Activated CD4-positive, alpha-beta T cell treated with anti-CD3 and anti-CD28 coated beads for 24 hours (primary cell): ENCODE data around the gene ANKRD13D.
A peak's percentile ranks its signal among the peaks of the same experiment; 100 is the strongest.

Source experiments
- DNase-seq, 2 donors: peaks; one replicate each; pipeline ENCODE4 v3.0.0-alpha.2; 2020; ENCODE audit warnings: low read depth in 2 of 2

The ANKRD13D gene

DNA sequence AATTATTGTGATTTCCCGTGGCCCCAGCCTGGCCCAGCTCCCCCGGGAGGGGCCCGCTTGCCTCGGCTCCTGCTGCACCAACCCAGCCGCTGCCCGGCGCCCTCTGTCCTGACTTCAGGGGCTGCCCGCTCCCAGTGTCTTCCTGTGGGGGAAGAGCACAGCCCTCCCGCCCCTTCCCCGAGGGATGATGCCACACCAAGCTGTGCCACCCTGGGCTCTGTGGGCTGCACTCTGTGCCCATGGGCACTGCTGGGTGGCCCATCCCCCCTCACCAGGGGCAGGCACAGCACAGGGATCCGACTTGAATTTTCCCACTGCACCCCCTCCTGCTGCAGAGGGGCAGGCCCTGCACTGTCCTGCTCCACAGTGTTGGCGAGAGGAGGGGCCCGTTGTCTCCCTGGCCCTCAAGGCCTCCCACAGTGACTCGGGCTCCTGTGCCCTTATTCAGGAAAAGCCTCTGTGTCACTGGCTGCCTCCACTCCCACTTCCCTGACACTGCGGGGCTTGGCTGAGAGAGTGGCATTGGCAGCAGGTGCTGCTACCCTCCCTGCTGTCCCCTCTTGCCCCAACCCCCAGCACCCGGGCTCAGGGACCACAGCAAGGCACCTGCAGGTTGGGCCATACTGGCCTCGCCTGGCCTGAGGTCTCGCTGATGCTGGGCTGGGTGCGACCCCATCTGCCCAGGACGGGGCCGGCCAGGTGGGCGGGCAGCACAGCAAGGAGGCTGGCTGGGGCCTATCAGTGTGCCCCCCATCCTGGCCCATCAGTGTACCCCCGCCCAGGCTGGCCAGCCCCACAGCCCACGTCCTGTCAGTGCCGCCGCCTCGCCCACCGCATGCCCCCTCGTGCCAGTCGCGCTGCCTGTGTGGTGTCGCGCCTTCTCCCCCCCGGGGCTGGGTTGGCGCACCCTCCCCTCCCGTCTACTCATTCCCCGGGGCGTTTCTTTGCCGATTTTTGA, 3.3 kb upstream of the ANKRD13D start:
- no peak for DNase-seq

- no peak for DNase-seq
These were observed 2.3 kb upstream of the ANKRD13D start for GRCh38 chr11:67286621-67287333.

DNA sequence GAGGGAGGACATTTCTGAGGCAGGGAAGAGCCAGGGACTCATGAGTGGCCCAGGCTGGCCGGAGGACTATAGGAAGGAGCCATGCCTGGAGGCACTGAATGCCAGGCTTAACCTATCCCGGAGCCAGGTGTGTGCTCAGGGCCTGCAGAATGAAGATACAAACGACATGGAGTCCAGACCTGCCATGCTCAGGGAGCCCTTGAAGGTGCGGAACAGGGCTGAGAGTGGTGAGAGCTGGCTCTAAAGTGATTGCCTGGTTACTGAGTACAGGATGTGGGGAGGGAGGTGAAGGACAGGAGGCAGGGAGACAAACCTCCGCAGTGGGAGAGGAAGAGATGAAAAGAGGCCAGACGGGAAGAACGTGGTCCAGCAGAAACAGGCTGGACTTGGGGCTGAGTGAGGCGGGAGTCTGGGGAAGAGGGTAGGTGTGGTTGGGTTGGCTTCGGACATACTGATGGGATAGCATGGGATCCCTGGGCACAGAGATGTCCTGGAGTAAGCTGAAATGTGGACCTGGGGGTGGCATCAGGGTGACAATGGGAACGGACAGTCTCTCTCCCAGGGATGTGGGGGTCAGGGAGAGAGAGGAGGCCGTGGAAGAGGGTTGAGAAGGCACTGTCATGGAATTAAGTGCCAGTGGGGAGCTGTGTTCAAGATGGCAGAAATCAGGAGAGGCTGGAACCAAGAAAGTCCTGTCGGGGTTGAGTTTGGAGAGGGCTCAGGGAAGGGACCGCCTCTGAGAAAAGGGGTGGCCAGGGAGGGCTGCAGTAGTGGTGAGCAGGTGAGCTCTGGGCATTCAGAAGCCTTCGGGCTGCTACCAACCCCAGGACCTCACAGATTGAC, 1.5 kb upstream of the ANKRD13D start:
- DNase-seq, result no peak

GRCh38 chr11:67288198-67288451, 978 bp upstream of the ANKRD13D start:
- DNase-seq, result no peak

DNA sequence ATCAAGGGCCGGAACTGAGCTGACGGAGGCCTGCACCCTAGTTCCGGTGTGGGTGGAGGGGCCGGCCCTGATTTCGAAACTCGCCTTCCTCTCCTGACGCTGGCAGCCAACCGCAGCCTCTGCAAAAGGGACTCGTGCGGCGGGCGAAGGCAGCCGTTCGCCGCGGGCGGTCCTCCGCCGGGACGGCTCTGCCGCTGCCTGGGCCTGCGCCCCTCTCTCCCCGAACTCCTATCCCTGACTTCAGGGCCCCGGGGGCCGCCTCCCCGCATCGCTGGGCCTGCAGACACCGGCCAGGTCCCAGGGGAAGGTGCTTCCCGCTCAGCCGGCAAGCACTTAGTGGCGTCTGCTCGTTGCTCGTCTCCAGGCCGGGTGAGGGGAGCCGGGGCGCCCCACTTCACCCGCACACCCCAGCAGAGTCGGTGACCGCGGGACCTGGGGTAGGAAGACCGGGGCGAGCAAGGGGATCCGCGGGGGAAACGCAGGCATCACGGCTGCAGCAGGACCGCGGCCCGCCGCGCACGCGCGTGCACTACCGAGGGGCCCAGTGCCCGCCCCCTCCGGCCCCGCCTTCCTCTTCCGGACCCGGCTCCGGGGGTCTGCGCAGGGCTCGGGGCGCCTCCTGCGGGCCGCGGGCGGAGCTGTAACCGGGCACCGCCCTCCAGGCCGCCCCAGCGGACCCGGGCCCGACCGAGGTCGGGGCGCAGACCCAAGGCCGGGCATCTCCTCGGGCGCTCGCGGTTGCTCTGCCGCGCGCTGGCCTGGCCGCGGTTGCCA, 464 bp upstream of the ANKRD13D start:
- DNase-seq, result peak; percentile 79 to 81

DNA sequence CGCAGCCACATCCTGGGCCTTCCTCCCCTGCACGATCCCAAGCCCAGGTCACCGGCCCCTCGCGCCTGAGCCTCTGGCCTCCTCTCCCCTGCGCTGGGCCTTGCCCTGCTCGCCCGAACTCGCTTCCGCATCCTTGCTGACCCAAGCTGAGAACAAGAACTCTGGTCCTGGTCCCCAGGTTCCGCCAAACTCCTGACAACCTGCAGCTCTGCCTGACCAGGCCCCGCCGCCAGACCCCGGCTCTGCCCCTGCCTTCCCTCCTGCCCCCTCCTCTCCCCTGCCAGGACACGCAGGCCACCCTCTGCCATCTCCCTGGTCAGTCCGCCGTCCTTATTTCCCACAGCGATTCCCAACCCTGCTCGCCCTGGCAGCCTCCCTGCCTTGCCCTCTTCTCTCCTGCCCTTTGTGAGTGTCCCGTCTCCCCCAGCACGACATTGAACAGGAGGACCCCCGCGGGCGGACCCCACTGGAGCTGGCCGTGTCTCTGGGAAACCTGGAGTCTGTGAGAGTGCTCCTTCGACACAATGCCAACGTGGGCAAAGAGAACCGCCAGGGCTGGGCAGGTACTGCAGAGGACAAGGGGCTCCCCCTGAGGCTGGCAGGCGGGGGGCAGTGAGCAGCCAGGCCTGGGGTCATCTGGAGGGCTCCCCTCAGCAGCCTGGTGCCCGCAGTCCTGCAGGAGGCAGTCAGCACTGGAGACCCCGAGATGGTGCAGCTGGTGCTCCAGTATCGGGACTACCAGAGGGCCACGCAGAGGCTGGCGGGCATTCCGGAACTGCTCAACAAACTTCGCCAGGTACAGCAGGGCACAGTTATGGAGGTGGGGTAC, 762 bp downstream of the ANKRD13D start:
- DNase-seq, result no peak

GRCh38 chr11:67290801-67291200, 1.7 kb downstream of the ANKRD13D start:
- no peak for DNase-seq

DNA sequence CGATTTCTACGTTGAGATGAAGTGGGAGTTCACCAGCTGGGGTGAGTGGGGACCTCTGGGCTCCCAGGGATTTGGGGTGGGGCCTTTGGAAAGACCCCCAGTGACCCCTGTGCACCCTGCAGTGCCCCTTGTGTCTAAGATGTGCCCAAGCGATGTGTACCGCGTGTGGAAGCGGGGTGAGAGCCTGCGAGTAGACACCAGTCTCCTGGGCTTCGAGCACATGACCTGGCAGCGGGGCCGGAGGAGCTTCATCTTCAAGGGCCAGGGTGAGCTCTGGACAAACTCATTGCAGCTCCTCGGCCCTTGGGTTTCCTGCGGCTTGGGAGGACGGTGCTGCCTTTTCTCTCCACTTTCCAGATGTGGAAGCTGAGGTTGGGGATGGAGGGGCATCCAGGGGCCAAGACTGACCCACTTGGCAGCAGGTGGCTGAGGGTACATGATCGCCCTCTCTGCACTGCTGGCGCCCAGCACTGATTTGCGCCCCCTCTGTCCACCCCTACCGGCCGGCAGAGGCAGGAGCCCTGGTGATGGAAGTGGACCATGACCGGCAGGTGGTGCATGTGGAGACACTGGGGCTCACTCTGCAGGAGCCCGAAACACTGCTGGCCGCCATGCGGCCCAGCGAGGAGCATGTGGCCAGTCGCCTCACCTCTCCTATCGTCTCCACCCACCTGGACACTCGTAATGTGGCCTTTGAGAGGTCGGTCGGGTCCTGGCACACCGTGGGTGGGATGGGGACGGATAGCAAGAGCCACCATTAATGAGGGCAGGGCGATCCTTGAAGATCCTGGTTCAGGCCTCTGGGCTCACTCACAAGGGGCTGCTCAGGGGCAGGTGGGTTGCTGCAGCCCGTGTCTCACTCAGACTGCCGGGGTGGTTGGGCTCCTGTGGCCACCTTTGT, 2.6 kb downstream of the ANKRD13D start:
- DNase-seq, result no peak

GRCh38 chr11:67292671-67293070, 3.6 kb downstream of the ANKRD13D start:
- DNase-seq, result no peak

- no peak for DNase-seq
These were observed 4.0 kb downstream of the ANKRD13D start for GRCh38 chr11:67293090-67293489.

DNA sequence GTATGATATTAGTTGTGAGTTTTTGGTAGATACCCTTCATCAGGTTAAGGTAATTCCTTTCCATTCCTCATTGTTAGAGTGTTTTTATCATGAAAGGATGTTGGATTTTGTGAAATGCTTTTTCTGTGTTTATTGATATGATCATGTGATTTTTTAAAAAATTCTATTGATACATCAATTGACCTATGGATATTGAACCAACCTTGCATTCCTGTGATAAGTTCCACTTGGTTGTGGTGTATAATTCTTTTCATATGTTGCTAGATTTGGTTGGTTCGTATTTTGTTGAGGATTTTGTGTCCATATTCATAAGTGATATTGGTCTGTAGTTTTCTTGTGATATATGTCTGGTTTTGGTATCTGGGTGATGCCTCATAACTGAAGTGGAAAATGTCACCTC, 6.7 kb downstream of the ANKRD13D start:
- no peak for DNase-seq

DNA sequence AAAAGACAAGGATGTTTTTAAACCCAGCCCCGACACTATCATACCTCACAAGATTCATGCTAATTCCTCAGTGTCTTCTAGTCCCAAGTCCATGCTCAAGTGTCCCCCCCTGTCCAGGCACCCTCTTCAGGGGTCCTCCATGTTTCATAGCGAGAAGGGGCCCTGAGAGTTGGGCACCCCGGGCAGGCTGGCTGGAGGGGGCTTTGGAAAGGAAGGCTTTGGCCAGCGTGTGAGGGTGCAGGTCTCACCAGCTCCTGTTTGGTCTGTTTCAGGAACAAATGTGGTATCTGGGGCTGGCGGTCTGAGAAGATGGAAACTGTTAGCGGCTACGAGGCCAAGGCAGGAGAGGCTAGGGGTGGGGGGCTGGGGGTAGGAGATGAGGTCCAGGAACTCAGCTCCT, 9.7 kb downstream of the ANKRD13D start:
- no peak for DNase-seq

- DNase-seq, result no peak
These were observed 10.5 kb downstream of the ANKRD13D start for GRCh38 chr11:67299471-67300191.

DNA sequence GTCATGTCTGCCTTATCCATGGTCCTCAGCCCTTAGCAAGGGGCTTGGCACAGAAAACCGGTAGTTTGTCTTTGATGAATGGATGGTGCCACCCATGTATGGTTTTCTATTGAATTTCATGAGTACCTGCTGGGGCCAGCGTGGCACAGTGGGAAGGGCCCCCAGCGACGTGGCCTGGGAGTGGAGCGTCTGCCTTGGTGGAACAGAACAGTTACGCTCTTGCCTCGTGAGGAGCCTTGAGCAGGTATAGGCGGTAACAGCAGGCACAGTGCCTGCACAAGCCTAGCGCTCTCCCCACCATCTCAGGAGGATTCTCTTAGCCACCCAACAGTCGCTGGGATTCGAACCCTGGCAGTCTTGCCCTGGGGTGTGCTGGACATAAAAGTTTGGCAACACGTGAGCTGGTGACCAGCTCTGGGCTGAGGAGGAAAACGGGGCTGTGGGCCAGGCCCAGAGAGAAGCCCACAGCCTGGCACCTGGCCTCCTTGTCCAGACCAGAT, 11.2 kb downstream of the ANKRD13D start:
- DNase-seq, result no peak

GRCh38 chr11:67300756-67301312, 11.7 kb downstream of the ANKRD13D start:
- no peak for DNase-seq

DNA sequence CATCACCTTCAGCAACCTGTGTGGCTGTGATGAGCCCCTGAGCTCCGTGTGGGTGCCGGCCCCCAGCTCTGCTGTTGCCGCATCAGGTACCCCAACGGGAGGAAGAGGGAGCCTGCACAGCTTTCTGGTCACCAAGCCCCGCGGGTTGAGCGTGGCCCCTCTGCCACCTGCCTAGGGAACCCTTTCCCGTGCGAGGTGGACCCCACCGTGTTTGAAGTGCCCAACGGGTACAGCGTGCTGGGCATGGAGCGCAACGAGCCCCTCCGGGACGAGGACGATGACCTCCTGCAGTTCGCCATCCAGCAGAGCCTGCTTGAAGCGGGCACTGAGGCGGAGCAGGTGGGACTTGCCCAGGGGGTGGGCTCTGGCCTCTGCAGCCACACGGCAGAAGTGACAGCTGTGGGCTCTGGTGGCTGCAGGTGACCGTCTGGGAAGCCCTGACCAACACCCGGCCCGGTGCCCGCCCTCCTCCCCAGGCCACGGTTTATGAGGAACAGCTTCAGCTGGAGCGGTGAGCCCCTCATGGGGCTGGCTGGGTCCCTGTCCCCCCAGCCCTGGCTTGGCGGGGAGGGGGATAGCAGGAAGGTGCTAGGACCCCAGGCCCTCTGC, 12.3 kb downstream of the ANKRD13D start:
- DNase-seq, result no peak

- DNase-seq, result no peak
These were observed 12.9 kb downstream of the ANKRD13D start for GRCh38 chr11:67301951-67302516.
